NCI-H226 (cell line): ENCODE data around the gene EIF4EBP2.
A peak's percentile ranks its signal among the peaks of the same experiment; 100 is the strongest.

Experiments
- DNase-seq: peaks from one replicate; pipeline ENCODE4 v3.0.0-alpha.2; 2015

Gene EIF4EBP2

DNA sequence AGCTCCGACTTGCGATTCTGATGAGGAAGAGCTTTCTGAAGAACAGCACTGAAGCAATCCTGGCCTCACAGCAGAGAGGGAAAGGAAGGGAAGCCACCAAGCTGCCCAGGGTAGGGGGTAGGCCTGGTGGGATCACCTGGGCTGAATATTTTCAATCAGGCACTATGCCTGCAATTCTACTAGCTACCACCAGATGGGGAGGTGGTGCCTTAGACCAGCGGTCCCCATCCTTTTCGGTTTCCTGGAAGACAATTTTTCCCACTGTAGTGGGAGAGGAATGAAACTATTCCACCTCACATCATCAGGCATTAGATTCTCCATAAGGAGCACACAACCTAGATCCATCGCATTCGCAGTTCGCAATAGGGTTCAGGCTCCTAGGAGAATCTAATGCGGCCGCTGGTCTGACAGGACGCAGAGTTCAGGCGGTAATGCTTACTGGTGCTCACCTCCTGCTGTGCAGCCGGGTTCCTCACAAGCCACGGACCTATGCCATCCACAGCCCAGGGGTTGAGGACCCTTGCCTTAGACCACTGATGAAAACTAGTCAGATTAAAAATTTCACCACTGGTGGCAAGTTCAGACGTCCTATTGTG lies 24.3 kb upstream of the EIF4EBP2 start:
- no peak for DNase-seq

DNA sequence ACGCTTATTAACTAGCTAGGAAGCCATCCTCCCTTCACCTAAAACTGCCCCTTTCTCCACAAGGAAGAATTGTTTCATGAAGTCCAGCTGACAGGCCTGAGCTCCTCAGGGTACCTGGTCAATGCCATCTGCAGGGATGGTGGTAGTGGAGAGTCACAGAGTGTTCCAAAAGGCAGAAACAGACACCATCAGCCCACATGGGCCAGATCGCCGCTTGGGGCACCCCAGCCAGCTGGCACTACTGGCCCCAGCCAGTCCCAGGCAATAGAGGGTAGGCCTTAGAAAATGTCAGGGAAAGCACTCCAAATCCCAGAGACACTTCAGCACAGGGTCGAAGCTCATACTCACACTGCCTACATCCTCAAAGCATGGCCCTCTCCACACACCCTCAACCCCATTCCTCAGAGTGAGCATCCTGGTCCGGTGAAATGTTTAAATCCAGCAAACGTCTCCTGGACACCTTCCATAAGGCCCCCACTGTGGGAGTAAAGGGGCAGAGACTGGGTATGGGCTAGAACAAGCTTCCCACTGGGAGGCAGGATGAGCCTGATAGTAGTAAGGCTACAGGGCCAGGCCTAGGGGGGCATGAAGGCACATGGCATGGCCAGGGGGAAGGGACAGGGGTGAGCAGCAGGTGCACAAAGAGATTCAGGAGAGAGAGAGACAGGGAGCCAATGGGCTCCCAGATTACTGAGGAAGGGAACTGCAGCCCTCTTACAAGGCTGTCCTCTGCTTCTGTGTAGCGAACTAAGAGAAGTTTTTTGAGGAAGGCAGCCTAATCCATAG lies 23.4 kb upstream of the EIF4EBP2 start:
- DNase-seq, result no peak

DNA sequence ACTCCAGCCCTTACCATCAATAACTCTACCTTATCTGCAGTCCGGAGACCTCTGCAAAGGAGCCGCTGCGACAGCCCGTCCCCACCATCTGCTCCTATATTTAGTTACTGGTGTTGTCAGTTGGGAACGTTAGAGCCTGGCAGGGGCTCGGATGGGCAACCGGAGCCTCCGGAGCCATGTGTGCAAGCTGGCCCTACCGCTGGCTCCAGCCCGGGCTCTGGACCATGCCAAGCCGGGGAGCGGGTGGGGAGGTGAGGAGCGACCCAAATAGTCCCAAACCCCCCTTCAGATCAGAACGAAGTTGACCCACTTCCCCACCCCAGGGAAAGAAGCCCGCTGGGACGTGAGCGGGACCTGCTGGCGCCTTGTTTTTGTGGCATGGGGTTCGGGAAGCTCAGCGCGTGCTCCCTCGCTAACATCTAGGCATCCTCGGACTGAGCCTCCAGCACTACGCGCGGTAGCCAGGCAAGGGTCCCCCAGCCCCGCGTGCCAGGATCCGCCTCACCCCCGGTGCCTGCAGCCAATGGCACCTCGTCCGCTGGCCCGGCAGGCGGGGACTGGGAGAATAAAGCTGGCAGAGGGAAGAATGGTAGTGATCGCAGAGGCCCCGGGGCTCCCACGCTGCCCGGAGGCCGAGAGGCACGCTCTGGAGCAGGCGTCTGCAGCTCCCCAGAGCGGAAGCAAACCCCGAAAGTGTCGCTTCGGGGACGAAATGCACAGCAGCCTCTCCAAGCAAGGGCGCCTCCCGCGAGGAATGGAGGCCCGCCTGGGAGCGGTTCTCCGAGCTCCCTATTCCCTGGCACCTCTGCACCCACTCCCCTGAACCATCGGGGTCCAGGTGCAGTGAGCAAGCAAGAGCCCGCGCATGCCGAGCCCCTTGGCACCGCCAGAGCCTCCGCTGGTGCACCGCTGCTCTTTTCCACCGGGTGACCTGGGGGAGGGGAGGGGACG lies 22.2 kb upstream of the EIF4EBP2 start:
- DNase-seq, result peak; percentile 21

DNA sequence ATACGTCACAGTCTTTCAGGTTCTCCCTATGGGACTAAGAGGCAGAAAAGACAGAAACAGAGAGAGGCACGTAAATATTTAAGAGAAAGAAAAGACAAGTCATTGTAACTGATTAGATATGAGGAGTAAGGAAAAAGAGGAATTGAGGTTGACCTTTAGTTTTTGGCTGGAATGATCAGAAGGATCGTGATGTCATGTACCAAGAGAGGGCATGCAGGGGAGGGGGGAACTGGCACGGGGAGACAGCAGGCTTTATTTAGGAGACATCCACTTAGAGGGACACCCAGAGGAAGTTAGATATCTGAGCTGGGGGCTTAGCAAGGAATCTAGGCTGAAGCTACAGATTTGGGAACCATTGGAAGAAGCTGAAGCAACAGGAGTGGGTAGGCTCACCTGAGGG lies 12.3 kb upstream of the EIF4EBP2 start:
- no peak for DNase-seq

DNA sequence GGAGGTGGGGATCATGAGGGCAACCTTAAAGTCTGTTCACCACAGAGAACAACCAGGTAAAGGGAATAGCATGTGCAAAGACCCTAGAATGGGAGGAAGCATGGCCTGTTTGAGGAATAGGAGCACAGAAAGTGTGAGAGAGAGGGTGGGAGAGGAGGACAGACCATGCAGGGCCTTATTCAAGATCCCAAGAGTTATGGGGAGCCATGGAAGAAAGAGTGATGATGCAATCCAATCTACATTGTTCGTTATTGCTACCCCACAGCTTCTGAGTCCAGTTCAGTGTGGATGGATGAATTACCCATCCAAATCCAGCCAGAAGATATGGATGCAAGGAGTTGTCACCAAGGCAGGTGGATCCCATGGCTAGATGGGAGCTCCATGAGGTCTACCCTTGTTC lies 7.8 kb upstream of the EIF4EBP2 start:
- DNase-seq, result no peak

DNA sequence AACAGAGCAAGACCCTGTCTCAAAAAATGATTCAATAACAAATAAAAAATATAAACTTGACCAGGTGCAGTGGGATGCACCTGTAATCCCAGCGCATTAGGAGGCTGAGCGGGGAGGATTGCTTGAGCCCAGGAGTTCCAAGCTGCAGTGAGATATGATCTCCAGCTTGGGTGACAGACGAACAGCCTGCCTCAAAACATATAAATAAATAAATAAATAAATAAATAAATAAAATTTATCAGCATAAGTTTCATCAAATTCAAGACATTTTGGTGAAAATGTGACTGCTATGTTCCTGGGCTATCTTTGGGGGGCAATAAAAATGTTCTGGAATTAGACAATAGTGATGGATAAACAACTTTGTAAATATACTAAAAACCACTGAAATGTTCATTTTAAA lies 4.8 kb upstream of the EIF4EBP2 start:
- no peak for DNase-seq

DNA sequence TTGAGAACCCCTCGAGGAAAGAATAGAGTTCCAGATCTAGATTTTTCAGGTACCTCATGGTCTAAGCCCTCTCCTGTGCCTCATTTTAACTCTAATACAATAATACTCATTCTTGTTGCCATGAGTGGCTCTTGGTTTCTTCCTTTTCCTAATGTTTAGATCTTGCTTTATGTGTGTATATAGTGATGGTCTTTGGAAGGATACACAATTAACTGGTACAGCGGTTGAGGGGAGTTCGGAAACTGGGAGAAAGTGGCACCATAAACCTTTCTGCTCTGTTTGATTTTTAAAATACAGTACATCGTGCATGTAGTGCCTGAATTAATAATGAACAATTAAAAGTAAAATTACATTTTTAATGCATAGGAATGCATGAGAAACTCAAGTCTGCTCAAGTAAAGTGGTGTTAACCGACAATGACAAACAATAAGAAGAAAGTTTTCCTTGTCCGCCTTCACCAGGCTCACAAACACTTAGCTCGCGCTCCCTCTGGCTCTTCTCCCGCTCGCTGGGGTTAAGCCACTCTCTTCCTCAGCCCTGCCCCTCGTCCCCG lies 386 bp upstream of the EIF4EBP2 start:
- DNase-seq, result no peak

DNA sequence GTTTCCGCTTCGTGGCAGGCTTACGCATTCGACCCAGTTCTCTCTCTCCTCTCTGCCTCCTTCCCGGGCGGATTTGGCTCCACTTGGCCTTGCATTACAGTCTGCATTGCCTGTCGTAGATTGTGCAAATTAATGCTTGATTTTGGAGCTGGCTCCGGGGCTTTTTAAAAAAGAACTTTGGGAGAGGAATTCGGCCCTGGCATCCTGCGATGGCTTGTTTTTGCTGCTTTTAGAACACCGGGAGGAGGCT lies 767 bp downstream of the EIF4EBP2 start:
- no peak for DNase-seq

DNA sequence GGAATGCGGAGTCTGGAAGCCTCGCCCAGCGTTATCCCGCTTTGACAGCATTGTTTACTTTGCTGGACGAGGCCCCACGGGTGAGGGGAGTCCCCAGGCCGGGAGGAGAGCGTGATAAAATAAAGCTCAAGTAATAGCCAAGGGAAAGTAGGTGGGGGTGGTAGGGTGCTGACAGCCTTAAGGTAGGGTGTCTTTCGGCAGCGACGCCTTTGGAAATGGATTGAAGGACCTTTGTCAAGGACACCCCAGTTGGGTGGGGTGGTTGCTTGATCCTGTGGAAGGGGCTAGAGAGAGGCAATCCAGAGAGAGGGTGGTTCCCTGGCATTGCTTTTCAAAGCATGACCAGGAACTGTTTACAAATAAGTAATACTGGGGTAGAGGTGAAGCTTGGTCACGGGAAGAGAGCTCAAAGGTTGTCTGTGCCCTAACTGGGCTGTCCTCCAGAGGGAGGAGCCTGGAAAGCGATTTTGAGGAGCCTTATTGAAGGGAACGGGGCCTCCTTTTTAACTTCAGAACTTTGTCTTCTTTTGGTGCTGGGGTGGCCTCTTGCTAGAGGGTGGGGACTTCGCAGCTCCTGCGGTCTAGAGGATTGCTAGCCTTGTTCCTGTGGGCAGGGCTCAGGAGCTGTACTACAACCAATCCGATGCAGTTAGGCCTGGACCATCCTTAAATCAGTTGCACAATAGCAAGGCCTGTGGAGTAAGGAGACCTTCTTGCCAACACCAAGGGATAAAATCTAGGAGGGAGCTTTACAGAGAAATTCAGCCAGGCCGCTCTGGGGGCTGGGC lies 1.3 kb downstream of the EIF4EBP2 start:
- DNase-seq, result peak; percentile 94

DNA sequence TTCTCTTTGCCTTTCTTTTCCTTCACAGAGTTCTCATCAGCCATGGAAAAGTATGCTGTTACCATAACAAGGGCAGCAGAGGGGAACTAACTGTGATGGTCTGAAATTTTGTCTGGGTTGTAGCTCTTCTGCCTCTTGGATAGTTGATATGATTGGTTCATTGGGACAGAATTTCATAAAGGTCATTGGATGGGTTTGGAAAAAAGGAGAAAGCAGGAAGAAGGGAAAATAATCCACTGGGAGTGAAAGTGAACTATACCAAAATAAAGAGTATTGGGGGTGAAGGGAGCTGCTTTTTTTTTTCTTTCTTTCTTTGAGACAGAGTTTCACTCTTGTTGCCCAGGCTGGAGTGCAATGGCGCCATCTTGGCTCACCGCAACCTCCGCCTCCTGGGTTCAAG lies 5.8 kb downstream of the EIF4EBP2 start:
- DNase-seq, result no peak

DNA sequence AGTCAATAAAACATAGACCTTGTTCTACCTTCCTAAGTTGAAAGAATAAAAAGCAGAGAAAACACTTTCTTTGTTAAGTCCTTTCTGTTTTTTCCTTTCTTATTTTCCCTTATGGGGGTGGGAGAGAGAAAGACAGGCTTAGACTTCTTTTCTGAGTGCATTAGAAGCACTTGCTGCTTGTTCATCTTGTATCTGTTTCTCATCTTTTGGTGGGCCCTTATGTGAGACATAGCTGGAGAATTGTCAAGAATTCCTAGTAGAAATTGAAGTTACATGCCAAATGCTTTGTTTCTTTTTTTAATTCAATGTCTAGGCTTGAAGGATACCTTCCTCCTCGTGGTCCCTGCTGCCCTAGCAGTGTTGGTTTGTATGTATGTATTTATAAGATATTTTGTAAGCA lies 6.7 kb downstream of the EIF4EBP2 start:
- no peak for DNase-seq

DNA sequence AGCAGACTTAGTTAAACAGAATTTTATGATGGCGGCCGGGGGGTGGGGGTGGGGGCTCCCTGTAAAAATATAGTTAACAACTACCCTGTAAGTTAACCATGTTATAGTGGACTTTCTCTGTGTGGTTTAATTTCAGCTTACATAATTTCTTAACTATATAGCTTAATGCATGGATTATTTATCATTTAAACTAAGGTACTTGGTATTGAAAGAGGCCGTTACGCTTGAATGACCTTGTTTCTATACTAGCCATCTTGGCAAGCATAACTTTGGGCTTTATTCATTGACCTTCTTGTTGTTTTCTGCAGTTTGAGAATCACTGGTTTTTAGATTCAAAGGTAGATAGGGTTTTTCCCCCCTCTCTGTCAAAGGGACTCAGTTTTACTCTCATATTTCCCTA lies 8.4 kb downstream of the EIF4EBP2 start:
- no peak for DNase-seq

DNA sequence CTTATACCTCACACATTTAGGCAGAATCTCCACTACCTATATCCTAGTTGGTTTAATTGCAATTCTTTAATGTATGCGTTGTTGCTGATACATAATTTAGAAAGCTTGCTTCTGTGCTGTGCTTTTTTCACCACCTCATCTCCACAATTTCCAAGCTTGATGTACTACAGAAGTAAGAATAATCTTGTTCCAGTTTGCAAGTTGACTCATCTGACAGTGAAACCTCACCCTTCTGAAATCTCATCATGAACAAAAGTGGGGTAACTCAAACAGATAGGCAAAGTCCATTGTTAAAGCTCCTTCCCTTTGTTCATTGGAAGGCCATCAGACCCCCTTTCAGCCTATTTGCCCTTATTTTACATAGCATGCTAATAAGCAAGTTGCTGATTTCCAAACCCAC lies 13.6 kb downstream of the EIF4EBP2 start:
- no peak for DNase-seq

DNA sequence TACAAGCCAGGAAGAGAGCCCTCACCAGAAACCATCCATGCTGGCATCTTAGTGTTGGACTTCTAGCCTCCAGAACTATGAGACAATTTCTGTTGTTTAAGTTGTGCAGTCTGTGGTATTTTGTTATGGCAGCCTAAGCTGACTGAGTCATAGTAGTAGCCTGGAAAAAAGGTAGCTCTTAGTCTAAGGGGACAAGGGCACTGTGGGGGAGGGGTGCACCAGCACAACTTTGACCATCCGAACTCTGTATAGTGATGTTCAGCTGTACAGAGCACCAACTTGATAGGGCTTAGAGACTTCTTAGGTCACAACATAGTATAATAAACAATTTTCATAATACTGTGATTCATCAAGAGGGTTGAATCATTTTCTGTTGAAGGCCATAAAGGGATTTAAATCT lies 14.3 kb downstream of the EIF4EBP2 start:
- peak; percentile 13 for DNase-seq

DNA sequence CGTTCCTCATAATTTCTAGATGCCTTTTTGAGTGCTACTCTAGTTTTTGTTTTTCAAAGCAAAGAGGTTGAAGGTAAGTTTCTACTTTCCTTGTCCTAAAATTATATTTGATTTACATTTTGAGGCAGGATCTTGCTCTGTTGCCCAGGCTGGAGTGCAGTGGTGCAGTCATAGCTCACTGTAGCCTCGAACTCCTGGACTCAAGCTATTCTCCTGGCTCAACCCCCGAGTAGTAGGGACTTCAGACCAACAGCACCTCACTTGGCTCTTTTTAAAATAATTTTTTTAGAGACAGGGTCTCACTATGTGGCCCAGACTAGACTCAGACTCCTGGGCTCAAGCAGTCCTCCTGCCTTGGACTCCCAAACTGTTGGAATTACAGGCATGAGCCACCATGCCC lies 14.8 kb downstream of the EIF4EBP2 start:
- no peak for DNase-seq

DNA sequence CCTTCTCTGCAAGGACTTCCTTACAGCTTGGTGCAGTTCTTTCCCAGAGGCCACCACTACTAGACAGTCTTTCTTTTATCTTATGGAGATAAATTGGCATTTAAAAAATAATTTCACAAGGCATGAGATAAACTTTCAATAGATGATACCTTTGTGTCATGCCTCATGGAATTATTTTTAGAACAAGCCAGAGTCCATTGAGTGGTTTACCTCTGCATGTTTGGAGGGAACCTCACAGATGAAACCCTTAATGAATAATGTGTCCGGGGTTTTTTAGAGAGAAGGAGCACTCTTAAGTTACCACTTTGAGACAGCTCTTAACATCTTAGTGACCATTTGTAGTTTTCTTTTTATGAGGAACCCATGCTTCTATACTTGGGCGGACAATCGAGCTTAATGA lies 20.4 kb downstream of the EIF4EBP2 start:
- DNase-seq, result no peak

DNA sequence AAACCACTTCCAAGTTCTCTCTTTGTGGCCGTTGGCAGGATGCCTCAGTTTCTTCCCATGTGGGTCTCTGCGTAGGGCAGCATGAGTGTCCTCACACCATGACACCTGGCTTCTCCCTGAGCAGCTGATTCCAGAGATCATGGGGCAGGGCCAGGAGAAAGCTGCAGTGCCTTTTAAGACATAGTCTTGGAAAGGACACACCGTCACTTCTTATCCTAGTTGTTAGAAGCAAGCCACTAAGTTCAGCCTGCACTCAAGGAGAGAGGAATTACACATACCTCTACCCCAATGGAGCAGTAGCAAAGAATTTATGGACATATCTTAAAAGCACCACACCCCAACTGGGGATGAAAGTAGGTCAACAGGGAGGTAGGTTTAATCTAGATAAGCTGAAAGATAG lies 21.2 kb downstream of the EIF4EBP2 start:
- DNase-seq, result no peak

DNA sequence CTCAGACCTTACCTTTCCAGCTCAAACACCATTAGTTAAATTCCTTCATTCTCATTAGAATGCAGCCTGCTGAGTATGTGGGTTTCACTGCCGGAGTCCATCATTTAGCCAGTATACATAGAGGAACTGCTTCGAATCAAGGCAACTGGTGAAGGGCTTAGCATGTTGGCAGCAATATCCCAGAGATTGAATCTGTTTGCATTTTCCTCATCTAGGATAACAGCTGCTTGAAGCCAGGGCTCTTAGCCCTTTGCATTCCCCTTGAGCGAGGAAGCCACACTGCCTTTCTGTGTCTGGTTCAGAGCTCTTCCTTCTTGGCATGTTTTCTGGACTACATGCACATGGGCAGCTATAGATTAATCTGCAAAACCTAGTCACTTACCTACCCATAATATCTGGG lies 22.9 kb downstream of the EIF4EBP2 start:
- no peak for DNase-seq

DNA sequence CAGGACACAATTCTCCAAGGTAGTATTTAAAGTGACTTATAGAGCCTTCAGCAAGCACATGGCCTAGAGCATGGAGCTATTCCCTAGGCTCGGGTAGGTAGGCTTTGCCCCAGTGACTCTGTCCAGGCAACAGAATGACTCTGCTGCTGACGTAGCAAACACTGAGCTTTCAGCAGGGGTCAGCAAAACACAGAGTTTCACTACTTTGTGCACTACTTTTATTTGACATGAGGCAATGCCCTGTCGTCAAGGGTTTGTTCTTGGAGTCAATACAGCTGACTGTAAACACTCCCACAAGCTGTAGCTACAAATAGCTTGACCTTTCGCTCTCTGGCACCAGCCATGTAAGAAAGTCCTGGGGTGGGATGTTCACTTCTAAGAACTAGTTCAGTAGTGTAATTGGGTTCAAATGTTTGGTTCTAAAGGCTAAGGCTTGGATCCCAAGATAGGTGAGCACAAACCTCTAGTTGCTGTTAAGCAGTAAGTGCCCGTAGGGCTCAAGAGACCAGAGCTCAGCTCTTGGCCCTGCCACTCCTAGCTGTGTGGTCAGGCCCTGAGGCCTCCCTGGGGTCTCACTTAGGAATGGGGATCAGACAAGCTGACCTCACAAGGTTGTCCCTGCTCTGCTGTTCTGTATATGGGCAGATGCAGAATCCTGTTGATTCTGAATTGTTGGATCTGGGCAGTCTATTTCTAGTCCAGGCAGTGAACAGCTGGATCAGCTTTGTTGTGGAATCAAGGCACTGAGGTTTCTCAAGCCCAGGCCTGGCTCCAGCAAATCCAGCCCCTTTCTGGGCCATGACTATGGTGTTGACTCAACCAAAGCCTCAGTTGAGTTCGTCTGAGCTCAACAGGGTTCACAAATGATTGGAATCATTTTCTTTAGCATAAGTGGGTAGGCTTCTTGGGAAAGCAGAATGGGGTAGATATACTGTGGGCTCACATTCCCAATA lies 26.8 kb downstream of the EIF4EBP2 start:
- DNase-seq, result no peak

DNA sequence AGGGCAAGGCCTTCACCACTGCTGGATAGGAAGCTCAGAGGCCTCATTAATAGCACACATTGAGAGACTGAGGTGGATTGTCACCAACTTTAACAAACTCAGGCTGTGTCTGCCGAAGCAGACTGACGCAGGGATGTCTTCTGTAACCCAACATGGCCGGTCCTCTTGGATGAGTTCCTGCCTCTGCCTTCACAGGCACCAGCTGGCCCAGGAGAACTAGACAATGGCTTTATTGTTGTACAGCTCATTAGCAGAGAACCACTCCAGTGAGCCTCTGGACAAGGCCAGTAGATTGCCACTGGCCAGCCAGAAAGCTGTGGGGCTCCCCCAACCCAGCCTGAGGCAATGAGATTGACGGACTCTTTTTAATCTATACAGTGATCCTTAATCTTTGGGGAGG lies 28.2 kb downstream of the EIF4EBP2 start:
- DNase-seq, result no peak

DNA sequence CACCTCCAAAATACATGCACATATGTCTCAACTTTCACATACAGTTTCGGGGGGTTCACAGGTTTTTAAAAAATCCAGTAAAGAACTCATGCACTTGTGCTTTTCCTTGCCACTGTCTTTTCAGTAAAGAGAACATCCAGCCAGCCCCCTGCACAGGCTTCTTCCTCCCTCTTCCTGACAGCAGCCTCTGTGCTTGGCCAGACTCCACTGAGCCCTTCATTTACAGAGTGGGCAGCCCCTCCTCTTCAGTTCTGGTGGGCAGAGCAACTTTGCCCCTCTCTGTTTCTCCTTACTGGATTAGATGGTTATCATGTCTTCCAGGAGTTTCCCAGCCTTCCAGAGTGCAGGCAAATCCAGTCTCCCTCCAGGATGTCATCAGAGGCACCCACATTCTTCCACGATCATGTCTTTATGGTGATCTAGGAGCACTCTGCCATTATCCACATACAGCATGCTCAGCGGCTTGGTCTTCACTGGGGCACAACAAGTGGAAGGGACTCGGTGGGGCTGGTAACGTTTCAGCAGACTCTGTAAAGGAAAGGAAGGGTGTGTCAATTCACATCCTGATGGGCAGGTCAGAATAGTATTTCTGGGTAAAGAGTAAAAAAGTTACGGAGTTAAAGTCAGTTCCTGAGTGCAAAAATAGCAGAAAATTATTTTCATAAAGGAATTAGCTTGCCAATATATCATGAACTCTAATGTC lies 28.8 kb downstream of the EIF4EBP2 start:
- no peak for DNase-seq
